Activated T-cell treated with anti-CD3 and anti-CD28 coated beads, Interleukin-2, amount 50 U/mL, for 24 hours (primary cell): ENCODE measurements around the gene CDH12.
"Not testable (repeated sequence)": the region's sequence is repeated elsewhere in the genome, so short reads cannot be mapped to it uniquely, and the experiment has no call there.

Experiments
- DNase-seq: peaks from one replicate; pipeline ENCODE4 v3.0.0-alpha.2; 2020
- H3K27ac Mint-ChIP-seq: 2 replicates; pipeline ENCODE4 v1.8.0; 2020; ENCODE audit warnings: mild to moderate bottlenecking, mixed read lengths
- H3K27me3 Mint-ChIP-seq: 2 replicates; pipeline ENCODE4 v1.8.0; 2020; ENCODE audit warnings: mixed read lengths
- H3K36me3 Mint-ChIP-seq: 2 replicates; pipeline ENCODE4 v1.8.0; 2020; ENCODE audit warnings: low read depth, mixed read lengths
- H3K4me1 Mint-ChIP-seq: 2 replicates; pipeline ENCODE4 v1.8.0; 2020; ENCODE audit warnings: low read depth, mixed read lengths
- H3K4me3 Mint-ChIP-seq: 2 replicates; pipeline ENCODE4 v1.8.0; 2020; ENCODE audit warnings: mild to moderate bottlenecking, moderate library complexity, mixed read lengths
- H3K9me3 Mint-ChIP-seq: 2 replicates; pipeline ENCODE4 v1.8.0; 2020; ENCODE audit warnings: mixed read lengths

CDH12 gene

DNA sequence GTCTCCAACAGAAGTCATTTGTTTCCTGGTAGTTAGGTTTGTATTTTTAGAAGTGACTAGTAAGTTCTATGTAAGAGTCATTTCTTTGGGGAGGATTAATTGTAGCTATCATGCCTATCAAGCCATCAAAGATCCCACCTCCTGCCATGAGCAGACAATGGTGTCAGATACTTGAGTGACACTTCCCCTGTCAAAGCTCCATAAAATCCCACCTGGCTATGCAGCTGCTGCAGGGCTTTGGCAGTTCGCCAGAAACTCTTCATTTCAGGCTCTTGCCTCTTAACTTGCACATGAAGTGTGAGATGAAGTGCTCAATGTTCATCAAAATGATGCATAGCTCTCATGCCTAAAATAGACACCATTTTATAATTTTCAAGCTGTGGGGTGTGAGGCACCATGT, 312.1 kb downstream of the CDH12 start:
- no peak for DNase-seq
- H3K9me3 Mint-ChIP-seq = peaks cover 12% of the 10 kb centered on the region
- H3K27me3 Mint-ChIP-seq = no peaks in the 10 kb centered on the region
- H3K27ac Mint-ChIP-seq = no peak overlapping the region
- no peak overlapping the region for H3K4me3 Mint-ChIP-seq
- no peaks in the 10 kb centered on the region for H3K4me1 Mint-ChIP-seq
- H3K36me3 Mint-ChIP-seq = no peaks in the 10 kb centered on the region

DNA sequence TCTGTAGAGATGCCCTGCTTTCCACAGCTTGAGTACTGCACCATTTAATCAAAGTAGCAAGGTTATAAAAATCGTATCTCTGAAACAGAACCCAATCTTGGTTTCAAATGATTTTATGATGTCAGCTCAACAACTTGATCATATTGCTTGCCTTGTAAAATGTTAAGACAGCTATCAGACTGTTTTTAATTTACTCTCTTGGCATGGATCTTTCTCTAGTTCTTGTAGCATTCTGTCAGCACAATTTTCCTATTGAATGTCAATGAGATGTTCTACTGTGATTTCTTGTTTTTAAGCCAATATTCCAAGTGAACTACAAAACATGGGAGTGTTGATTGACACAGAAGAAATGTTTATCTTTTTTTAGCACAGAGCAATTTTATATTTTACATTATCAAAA, 313.4 kb downstream of the CDH12 start:
- no peak overlapping the region for H3K27ac Mint-ChIP-seq
- no peaks in the 10 kb centered on the region for H3K36me3 Mint-ChIP-seq
- no peak overlapping the region for H3K4me3 Mint-ChIP-seq
- no peaks in the 10 kb centered on the region for H3K27me3 Mint-ChIP-seq
- H3K9me3 Mint-ChIP-seq = peaks cover 12% of the 10 kb centered on the region
- DNase-seq = no peak
- no peaks in the 10 kb centered on the region for H3K4me1 Mint-ChIP-seq

DNA sequence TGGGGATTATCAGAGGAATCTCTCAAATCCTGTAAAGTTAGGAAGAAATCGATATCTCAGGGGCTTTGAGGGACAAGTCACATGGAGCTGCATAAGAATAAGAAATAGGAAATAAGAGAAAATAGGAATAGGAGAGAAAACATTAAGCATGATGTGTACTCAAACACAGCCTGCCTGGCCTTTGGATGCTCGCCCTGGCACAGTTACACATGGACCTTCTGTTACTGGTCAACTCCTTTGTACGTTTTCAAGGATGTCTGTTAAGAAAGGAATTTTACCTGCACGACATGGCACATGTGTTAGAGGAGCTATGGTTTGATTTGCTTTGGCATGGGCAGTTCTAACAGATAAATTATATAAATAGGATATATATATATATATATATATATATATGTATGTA, 321.2 kb downstream of the CDH12 start:
- no peak for DNase-seq
- no peaks in the 10 kb centered on the region for H3K4me1 Mint-ChIP-seq
- no peak overlapping the region for H3K4me3 Mint-ChIP-seq
- H3K9me3 Mint-ChIP-seq = peaks cover 13% of the 10 kb centered on the region
- no peaks in the 10 kb centered on the region for H3K27me3 Mint-ChIP-seq
- no peaks in the 10 kb centered on the region for H3K36me3 Mint-ChIP-seq
- no peak overlapping the region for H3K27ac Mint-ChIP-seq

GRCh38 chr5:22521521-22521920, 331.6 kb downstream of the CDH12 start:
- no peaks in the 10 kb centered on the region for H3K36me3 Mint-ChIP-seq

DNA sequence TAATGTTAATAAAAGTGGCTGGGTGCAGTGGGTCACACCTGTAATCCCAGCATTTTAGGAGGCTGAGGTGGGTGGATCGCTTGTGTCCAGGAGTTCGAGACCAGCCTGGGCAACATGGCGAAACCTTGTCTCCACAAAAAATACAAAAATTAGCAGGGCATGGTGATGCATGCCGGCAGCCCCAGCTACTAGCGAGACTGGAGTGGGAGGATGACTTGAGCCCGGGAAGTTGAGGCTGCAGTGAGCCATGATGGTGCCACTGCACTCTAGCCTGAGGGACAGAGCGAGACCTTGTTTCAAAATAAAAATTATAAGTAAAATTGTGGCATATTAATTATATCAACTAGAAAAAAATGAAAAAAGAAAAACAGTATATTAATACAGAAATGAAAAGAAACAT, 336.6 kb downstream of the CDH12 start:
- not testable (repeated sequence) for DNase-seq, H3K36me3 Mint-ChIP-seq, H3K27me3 Mint-ChIP-seq, H3K4me1 Mint-ChIP-seq, H3K27ac Mint-ChIP-seq, H3K4me3 Mint-ChIP-seq
- peaks cover 18% of the 10 kb centered on the region for H3K9me3 Mint-ChIP-seq

More at GRCh38 chr5:22521521-22521920, 331.6 kb downstream of the CDH12 start:
- no peaks in the 10 kb centered on the region for H3K27me3 Mint-ChIP-seq
- no peak for DNase-seq
- no peak overlapping the region for H3K27ac Mint-ChIP-seq
- no peaks in the 10 kb centered on the region for H3K4me1 Mint-ChIP-seq
- H3K9me3 Mint-ChIP-seq = peaks cover 21% of the 10 kb centered on the region
- H3K4me3 Mint-ChIP-seq = no peak overlapping the region

- no peaks in the 10 kb centered on the region for H3K36me3 Mint-ChIP-seq
- no peak for DNase-seq
- H3K27me3 Mint-ChIP-seq = no peaks in the 10 kb centered on the region
- no peak overlapping the region for H3K4me3 Mint-ChIP-seq
- H3K4me1 Mint-ChIP-seq = no peaks in the 10 kb centered on the region
- H3K27ac Mint-ChIP-seq = no peak overlapping the region
- H3K9me3 Mint-ChIP-seq = peaks cover 18% of the 10 kb centered on the region
Observed at GRCh38 chr5:22514231-22514630, 338.9 kb downstream of the CDH12 start.

GRCh38 chr5:22505891-22506290, 347.3 kb downstream of the CDH12 start:
- Mint-ChIP-seq H3K36me3 (no peaks in the 10 kb centered on the region), H3K27me3 (no peaks in the 10 kb centered on the region), H3K4me3 (no peak overlapping the region), H3K27ac (no peak overlapping the region), H3K4me1 (no peaks in the 10 kb centered on the region), H3K9me3 (peaks cover 12% of the 10 kb centered on the region)
- no peak for DNase-seq

DNA sequence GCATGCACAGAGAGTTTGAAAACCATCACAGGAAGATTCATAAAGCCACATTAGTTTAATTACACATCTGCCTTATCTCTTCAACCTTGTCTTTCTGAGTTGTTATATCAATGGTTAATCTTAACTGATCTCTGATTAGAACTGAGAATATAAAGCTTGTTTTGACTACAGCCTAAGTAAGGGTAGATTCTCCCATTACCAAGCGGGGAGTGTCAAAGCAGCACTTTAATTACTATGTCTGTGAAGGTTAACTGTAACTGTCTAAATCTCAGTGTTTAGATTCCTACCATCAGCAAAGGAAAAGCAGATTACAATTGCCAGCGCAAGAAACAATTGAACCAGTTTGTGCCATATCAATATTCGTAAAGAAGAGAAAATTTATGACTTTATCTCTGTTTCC, 348.7 kb downstream of the CDH12 start:
- H3K27ac Mint-ChIP-seq = no peak overlapping the region
- H3K27me3 Mint-ChIP-seq = no peaks in the 10 kb centered on the region
- H3K36me3 Mint-ChIP-seq = no peaks in the 10 kb centered on the region
- no peaks in the 10 kb centered on the region for H3K4me1 Mint-ChIP-seq
- H3K9me3 Mint-ChIP-seq = peaks cover 12% of the 10 kb centered on the region
- DNase-seq = no peak
- no peak overlapping the region for H3K4me3 Mint-ChIP-seq

DNA sequence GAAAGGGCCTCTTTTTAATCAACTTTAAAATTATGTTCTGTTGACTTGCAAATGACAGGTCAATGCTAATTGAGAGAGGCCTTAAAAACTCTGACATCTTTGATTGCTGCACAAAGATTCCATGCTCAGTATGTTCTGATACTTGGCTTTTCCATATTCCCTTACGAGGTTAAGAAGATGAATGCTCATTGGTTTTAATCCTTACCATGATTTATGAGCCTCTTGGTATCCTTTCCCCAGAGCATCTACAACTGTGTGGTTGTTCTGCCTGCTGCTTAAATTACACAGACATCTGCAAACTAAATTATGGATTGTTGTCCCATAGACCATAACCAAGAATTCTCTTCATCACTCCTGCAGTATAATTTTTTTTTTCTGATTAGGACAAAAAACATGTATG, 352.6 kb downstream of the CDH12 start:
- Mint-ChIP-seq H3K36me3 (no peaks in the 10 kb centered on the region), H3K9me3 (peaks cover 12% of the 10 kb centered on the region)

DNA sequence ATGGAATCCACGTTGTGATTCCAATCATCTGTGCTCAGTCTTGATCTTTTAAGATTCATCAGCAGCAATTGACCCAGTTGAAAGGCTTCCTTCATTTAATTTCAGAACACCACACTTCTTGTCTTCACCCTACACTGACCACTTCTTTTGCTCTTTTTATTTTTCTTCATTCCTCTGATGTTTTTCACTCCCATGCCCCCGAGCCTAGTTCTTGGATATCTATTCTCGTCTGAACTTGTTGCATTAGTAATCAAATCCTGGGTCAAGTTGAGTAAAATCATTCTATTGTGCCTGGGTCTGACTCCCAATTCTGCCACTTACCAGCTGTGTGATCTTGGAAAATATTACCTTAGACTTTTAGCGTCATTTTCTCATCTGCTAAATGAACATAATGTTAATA, 356.5 kb downstream of the CDH12 start:
- Mint-ChIP-seq H3K27me3 (no peaks in the 10 kb centered on the region), H3K27ac (no peak overlapping the region), H3K9me3 (peaks cover 15% of the 10 kb centered on the region), H3K36me3 (no peaks in the 10 kb centered on the region), H3K4me1 (no peaks in the 10 kb centered on the region), H3K4me3 (no peak overlapping the region)
- no peak for DNase-seq

More for the DNA sequence above, 352.6 kb downstream of the CDH12 start:
- Mint-ChIP-seq H3K4me1 (no peaks in the 10 kb centered on the region), H3K27ac (no peak overlapping the region), H3K4me3 (no peak overlapping the region), H3K27me3 (no peaks in the 10 kb centered on the region)
- no peak for DNase-seq

DNA sequence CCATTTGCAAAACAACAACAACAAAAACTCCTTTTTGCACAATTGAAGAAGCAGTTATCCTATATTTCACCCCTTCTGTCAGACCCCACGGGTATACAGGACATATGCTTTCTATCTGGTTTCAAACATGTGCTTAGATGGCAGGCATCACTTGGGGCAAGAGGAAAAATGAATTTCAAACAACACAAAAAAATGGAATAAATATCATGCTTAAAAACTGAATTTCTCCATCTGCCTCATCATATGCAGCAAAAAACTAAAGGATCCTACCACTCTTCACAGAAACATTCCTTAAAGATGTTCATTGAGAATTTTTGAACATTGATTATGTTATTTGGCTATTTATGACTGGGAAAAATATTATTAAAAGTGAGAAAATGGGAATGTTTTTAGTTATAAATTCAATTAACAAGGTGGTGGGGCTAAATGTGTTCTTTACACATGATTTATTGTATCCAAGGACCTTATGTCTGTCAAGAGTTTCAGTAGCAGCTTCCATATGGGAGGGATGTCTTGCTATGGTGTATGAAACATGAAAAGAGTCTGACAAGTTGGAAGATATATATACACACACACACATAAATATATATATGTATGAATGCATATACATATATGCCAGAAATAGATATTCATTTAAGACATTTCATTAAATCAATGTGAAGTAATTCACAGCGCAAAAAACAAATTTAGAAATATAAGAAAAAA, 358.0 kb downstream of the CDH12 start:
- no peak overlapping the region for H3K27ac Mint-ChIP-seq
- H3K4me1 Mint-ChIP-seq = no peaks in the 10 kb centered on the region
- H3K4me3 Mint-ChIP-seq = no peak overlapping the region
- H3K9me3 Mint-ChIP-seq = peaks cover 26% of the 10 kb centered on the region
- DNase-seq = no peak
- no peaks in the 10 kb centered on the region for H3K27me3 Mint-ChIP-seq
- no peaks in the 10 kb centered on the region for H3K36me3 Mint-ChIP-seq

DNA sequence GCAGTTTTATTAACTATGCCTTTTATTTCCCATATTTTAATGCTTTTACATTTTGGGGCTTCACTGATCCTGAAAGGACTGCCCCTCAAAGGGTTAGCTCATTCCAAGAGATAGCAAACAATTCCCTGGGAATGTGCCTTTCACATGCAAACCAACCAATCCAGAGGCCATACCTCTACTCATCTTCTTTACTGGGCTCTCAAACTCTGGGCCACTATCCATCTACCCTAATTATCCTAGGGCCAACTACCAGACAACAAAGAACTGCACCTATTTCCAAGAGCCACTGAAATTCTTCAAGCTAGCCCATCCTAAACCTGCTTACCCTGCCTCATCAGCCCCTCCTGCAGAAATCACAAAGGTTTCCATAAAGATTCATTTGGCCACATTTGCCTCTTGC, 364.7 kb downstream of the CDH12 start:
- no peaks in the 10 kb centered on the region for H3K27me3 Mint-ChIP-seq
- H3K9me3 Mint-ChIP-seq = peaks cover 25% of the 10 kb centered on the region

GRCh38 chr5:22480305-22480704, 372.8 kb downstream of the CDH12 start:
- DNase-seq = no peak
- H3K36me3 Mint-ChIP-seq = no peaks in the 10 kb centered on the region
- peaks cover 17% of the 10 kb centered on the region for H3K9me3 Mint-ChIP-seq
- no peak overlapping the region for H3K27ac Mint-ChIP-seq
- H3K4me1 Mint-ChIP-seq = no peaks in the 10 kb centered on the region
- no peak overlapping the region for H3K4me3 Mint-ChIP-seq
- no peaks in the 10 kb centered on the region for H3K27me3 Mint-ChIP-seq

More for the DNA sequence above, 364.7 kb downstream of the CDH12 start:
- no peaks in the 10 kb centered on the region for H3K4me1 Mint-ChIP-seq
- H3K27ac Mint-ChIP-seq = no peak overlapping the region
- H3K4me3 Mint-ChIP-seq = no peak overlapping the region
- no peaks in the 10 kb centered on the region for H3K36me3 Mint-ChIP-seq
- no peak for DNase-seq

- Mint-ChIP-seq H3K36me3 (no peaks in the 10 kb centered on the region), H3K9me3 (peaks cover 27% of the 10 kb centered on the region), H3K4me1 (no peaks in the 10 kb centered on the region), H3K4me3 (no peak overlapping the region), H3K27ac (no peak overlapping the region), H3K27me3 (no peaks in the 10 kb centered on the region)
- DNase-seq = no peak
Observed at GRCh38 chr5:22473886-22474285, 379.3 kb downstream of the CDH12 start.

DNA sequence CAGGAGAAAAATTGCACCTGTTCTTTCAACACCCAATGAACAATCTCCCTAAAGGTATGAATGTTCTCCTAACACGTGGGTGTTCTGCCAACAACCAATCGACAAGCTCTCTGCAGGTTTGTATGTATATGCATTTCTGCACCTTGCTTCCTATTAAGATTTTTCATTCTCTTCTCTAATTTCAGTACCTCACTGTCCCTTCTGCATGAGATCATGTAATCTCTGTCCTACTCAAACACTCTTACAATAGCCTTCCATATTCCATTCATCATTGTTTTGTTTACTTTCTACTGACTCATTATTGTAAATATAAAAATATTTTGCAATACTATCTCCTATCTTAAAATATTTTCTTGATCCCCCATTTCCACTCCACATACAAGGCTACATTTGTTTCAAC, 382.0 kb downstream of the CDH12 start:
- no peaks in the 10 kb centered on the region for H3K36me3 Mint-ChIP-seq
- no peak for DNase-seq
- peaks cover 16% of the 10 kb centered on the region for H3K9me3 Mint-ChIP-seq
- H3K27ac Mint-ChIP-seq = no peak overlapping the region
- no peaks in the 10 kb centered on the region for H3K4me1 Mint-ChIP-seq
- no peaks in the 10 kb centered on the region for H3K27me3 Mint-ChIP-seq
- no peak overlapping the region for H3K4me3 Mint-ChIP-seq

DNA sequence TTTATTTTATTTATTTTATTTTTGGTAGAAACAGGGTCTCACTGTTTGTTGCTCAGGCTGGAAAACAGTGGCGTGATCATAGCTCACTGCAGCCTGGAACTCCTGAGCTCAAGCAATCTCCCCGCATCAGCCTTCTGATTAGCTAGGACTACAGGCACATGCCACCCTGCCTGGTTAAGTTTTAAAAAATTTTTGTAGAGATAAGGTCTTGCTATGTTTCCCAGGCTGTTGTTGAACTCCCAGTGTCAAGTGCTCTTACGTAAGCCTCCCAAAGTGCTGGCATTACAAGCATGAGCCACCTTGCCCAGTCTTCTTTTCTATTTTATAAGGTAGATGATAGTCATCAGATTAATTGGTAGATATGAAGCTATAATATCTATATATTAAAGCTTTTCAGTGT, 382.7 kb downstream of the CDH12 start:
- H3K4me3 Mint-ChIP-seq = no peak overlapping the region
- no peak overlapping the region for H3K27ac Mint-ChIP-seq
- no peaks in the 10 kb centered on the region for H3K36me3 Mint-ChIP-seq
- no peak for DNase-seq
- H3K9me3 Mint-ChIP-seq = peaks cover 21% of the 10 kb centered on the region
- H3K4me1 Mint-ChIP-seq = no peaks in the 10 kb centered on the region
- H3K27me3 Mint-ChIP-seq = no peaks in the 10 kb centered on the region
